K562 (cell line): ENCODE results near the gene HDAC1. TPM values are rescaled to one million over a fixed set of nuclear protein-coding genes. Genes with fewer than 3 reads are reported as not detected.

Experiments used
- BHLHE40 ChIP-seq: IDR thresholded peaks from 2 replicates; pipeline ENCODE4 v1.6.1; 2011; ENCODE audit warnings: low read length, improper control_type of control experiment
- CBX1 ChIP-seq: sonication (generic); IDR thresholded peaks from 2 replicates; pipeline ENCODE4 v1.6.1; 2016; ENCODE audit warnings: antibody characterized with exemption, low read depth, mild to moderate bottlenecking
- CTBP1 ChIP-seq: fragments of 450-650 bp; IDR thresholded peaks from 2 replicates; pipeline ENCODE4 v1.6.1; 2016; ENCODE audit warnings: borderline replicate concordance
- CXXC5 ChIP-seq: fragments of 250-450 bp; sonication (Bioruptor Pico); IDR thresholded peaks from 2 replicates; pipeline ENCODE4 v1.8.0; 2022; ENCODE audit warnings: inconsistent platforms, mild to moderate bottlenecking, moderate library complexity
- DPF2 ChIP-seq: fragments of 450-650 bp; IDR thresholded peaks from 2 replicates; pipeline ENCODE4 v1.6.1; 2016
- FOXM1 ChIP-seq, 2 experiments: fragments of 450-650 bp in 1 of 2; sonication (generic) in 1 of 2; formaldehyde crosslinking in 1 of 2; IDR thresholded peaks; 2 replicates each; pipeline versions ENCODE4 v1.6.1 to v1.9.0; 2017 to 2022; ENCODE audit warnings: low read depth in 2 of 2, mild to moderate bottlenecking in 2 of 2, missing genetic modification reagents in 1 of 2, moderate library complexity in 1 of 2
- IFI16 ChIP-seq: fragments of 250-450 bp; sonication (Bioruptor Pico); IDR thresholded peaks from 2 replicates; pipeline ENCODE4 v2.1.2; 2022; ENCODE audit warnings: mild to moderate bottlenecking, inconsistent platforms
- MAZ ChIP-seq, 2 experiments: fragments of 450-650 bp in 1 of 2; sonication (generic) in 1 of 2; formaldehyde crosslinking; IDR thresholded peaks in 1 of 2; conservative IDR thresholded peaks in 1 of 2; 2 replicates each; pipeline versions ENCODE4 v1.4.0 to v1.5.0; 2020; ENCODE audit warnings: mild to moderate bottlenecking in 1 of 2, missing genetic modification reagents in 1 of 2
- SRSF7 ChIP-seq: fragments of 200-400 bp; formaldehyde crosslinking; optimal IDR thresholded peaks from 2 replicates; pipeline ENCODE3; 2017; ENCODE audit warnings: mild to moderate bottlenecking, low read depth, low read length
- ZNF175 ChIP-seq: fragments of 200-800 bp; sonication (Bioruptor generic); IDR thresholded peaks from 2 replicates; pipeline ENCODE4 v1.6.1; 2016; ENCODE audit warnings: low read depth, mild to moderate bottlenecking, missing genetic modification characterization, missing compliant biosample characterization
- ZNF354B ChIP-seq: fragments of 250-450 bp; sonication (Bioruptor Pico); IDR thresholded peaks from 2 replicates; pipeline ENCODE4 v1.4.0; 2020
- ZNF57 ChIP-seq: fragments of 450-650 bp; formaldehyde crosslinking; IDR thresholded peaks from 2 replicates; pipeline ENCODE4 v1.4.0; 2020; ENCODE audit warnings: mild to moderate bottlenecking, moderate library complexity
- polyA plus RNA-seq, 8 experiments: library from polyadenylated mRNA; depleted of rRNA in 4 of 8; stranded (reverse) in 5 of 8; unstranded in 3 of 8; fragments of >200 nt; fragmentation: Nextera tagmentation in 2 of 8; fragmentation: Illumina TruSeq in 1 of 8; extraction: Ambion mirVana in 2 of 8; extraction: Trizol in 1 of 8; gene quantifications; 2 replicates each; pipeline versions ENCODE4 v1.2.1 to v1.2.3, GENCODE V29; 2011 to 2014; ENCODE audit warnings: inconsistent platforms in 1 of 8, missing spikeins in 1 of 8
- total RNA-seq, 7 experiments: library from RNA; depleted of rRNA in 6 of 7; stranded (reverse); fragments of >200 nt in 6 of 7; fragmentation: Illumina TruSeq in 2 of 7; extraction: Trizol in 2 of 7; gene quantifications; 2 replicates each; pipeline versions ENCODE4 v1.2.1 to v1.2.3, GENCODE V29; 2011 to 2021; ENCODE audit warnings: low replicate concordance in 1 of 7
- TF ChIP-seq, protein P1 (sequence below), 2 experiments: fragments of 450-650 bp in 1 of 2; sonication (generic) in 1 of 2; formaldehyde crosslinking in 1 of 2; IDR thresholded peaks in 1 of 2; conservative IDR thresholded peaks in 1 of 2; 2 replicates each; pipeline versions ENCODE4 v1.6.1 to v1.8.1; 2016 to 2023; ENCODE audit warnings: mild to moderate bottlenecking in 2 of 2, moderate library complexity in 2 of 2, inconsistent platforms in 1 of 2, missing genetic modification reagents in 1 of 2
- TF ChIP-seq, protein P2 (sequence below): sonication (generic); formaldehyde crosslinking; IDR thresholded peaks from 2 replicates; pipeline ENCODE4 v1.9.0; 2022; ENCODE audit warnings: mild to moderate bottlenecking, missing genetic modification reagents
- TF ChIP-seq, protein P3 (sequence below): fragments of 450-650 bp; IDR thresholded peaks from 2 replicates; pipeline ENCODE4 v1.6.1; 2017; ENCODE audit warnings: mild to moderate bottlenecking, moderate library complexity
- TF ChIP-seq, protein P4 (sequence below): sonication (generic); formaldehyde crosslinking; IDR thresholded peaks from 2 replicates; pipeline ENCODE4 v1.4.0; 2020; ENCODE audit warnings: mild to moderate bottlenecking, missing genetic modification reagents
- TF ChIP-seq, protein P5 (sequence below), 3 experiments: fragments of 200-800 bp in 1 of 3; fragments of 250-450 bp in 1 of 3; fragments of 450-650 bp in 1 of 3; sonication (Bioruptor Pico) in 1 of 3; sonication (Bioruptor generic) in 1 of 3; formaldehyde crosslinking in 1 of 3; IDR thresholded peaks; 2 replicates each; pipeline versions ENCODE4 v1.6.1 to v1.8.0; 2016 to 2022; ENCODE audit warnings: mild to moderate bottlenecking in 2 of 3, missing genetic modification characterization in 2 of 3, missing compliant biosample characterization in 1 of 3, moderate library complexity in 1 of 3

HDAC1 gene
- total and polyA plus RNA-seq, 9 of the 15 experiments (the other 6 are each of a cell fraction or from before 2014, with no cell fraction given), result 169 to 384 (median 193) TPM

DNA sequence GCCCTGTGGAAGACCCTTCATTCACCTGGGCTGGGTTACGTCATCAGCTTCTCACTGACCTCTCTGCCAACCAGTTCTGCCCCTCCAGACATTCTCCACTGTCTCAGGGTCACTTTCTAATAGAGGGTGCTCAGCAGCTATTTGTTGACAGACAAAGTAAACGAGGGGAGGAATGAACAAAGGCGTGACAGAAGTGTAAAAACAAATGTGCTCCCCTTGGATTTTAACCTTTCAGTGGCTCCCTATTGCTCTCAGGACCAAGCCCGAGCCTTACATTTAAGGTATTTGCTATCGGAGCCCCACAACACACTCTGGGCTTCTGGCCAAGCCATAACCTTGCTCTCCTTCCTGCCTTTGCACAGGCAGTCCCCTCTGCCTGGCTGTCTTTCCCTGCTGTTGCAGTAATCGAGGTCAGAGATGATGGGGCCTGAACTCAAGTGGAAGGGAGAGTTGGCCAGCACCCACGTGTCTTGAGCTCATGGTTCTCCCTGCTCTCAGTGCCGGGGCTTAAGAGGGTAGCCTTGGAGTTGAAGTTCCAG, 53.5 kb downstream of the HDAC1 start (continued):
- TF ChIP-seq, protein P1, sequence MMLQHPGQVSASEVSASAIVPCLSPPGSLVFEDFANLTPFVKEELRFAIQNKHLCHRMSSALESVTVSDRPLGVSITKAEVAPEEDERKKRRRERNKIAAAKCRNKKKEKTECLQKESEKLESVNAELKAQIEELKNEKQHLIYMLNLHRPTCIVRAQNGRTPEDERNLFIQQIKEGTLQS (IDR thresholded peaks at IDR 0.05), result peak; percentile 56
- TF ChIP-seq, protein P1 (CRISPR knock-in tag; conservative IDR thresholded peaks at IDR 0.05), result no peak
- no peak for TF ChIP-seq IFI16 (CRISPR knock-in tag)
- TF ChIP-seq ZNF354B (CRISPR knock-in tag), result no peak
- TF ChIP-seq FOXM1 (IDR thresholded peaks at IDR 0.05; ENCODE audit: low read depth), result no peak
- TF ChIP-seq FOXM1 (CRISPR knock-in tag; IDR thresholded peaks at IDR 0.05; ENCODE audit: low read depth), result no peak
- peak; percentile 41 for TF ChIP-seq BHLHE40
- no peak for TF ChIP-seq CBX1
- 0 out of 2 replicates have a peak, but pooled peaks have one; percentile 22 for TF ChIP-seq ZNF175 (CRISPR knock-in tag)
- TF ChIP-seq, protein P2, sequence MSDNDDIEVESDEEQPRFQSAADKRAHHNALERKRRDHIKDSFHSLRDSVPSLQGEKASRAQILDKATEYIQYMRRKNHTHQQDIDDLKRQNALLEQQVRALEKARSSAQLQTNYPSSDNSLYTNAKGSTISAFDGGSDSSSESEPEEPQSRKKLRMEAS, result 0 out of 2 replicates have a peak, but pooled peaks have one; percentile 4
- TF ChIP-seq, protein P3, sequence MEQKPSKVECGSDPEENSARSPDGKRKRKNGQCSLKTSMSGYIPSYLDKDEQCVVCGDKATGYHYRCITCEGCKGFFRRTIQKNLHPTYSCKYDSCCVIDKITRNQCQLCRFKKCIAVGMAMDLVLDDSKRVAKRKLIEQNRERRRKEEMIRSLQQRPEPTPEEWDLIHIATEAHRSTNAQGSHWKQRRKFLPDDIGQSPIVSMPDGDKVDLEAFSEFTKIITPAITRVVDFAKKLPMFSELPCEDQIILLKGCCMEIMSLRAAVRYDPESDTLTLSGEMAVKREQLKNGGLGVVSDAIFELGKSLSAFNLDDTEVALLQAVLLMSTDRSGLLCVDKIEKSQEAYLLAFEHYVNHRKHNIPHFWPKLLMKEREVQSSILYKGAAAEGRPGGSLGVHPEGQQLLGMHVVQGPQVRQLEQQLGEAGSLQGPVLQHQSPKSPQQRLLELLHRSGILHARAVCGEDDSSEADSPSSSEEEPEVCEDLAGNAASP, result no peak
- peak; percentile 48; the same call in 1 of the 2 replicates for TF ChIP-seq CXXC5 (CRISPR knock-in tag)
- peak; percentile 53; the same call in 1 of the 2 replicates for TF ChIP-seq CTBP1
- TF ChIP-seq MAZ (CRISPR knock-in tag; conservative IDR thresholded peaks at IDR 0.05 in 1 of 2, IDR thresholded peaks at IDR 0.05 in 1 of 2), result peak in 1 of 2 experiments; percentile 21; a peak in 1 of 4 replicates
- peak; percentile 57 for TF ChIP-seq DPF2
- no peak for TF ChIP-seq SRSF7
- TF ChIP-seq, protein P4, sequence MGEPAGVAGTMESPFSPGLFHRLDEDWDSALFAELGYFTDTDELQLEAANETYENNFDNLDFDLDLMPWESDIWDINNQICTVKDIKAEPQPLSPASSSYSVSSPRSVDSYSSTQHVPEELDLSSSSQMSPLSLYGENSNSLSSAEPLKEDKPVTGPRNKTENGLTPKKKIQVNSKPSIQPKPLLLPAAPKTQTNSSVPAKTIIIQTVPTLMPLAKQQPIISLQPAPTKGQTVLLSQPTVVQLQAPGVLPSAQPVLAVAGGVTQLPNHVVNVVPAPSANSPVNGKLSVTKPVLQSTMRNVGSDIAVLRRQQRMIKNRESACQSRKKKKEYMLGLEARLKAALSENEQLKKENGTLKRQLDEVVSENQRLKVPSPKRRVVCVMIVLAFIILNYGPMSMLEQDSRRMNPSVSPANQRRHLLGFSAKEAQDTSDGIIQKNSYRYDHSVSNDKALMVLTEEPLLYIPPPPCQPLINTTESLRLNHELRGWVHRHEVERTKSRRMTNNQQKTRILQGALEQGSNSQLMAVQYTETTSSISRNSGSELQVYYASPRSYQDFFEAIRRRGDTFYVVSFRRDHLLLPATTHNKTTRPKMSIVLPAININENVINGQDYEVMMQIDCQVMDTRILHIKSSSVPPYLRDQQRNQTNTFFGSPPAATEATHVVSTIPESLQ (CRISPR knock-in tag), result peak; percentile 74
- TF ChIP-seq ZNF57, result no peak
- TF ChIP-seq, protein P5, sequence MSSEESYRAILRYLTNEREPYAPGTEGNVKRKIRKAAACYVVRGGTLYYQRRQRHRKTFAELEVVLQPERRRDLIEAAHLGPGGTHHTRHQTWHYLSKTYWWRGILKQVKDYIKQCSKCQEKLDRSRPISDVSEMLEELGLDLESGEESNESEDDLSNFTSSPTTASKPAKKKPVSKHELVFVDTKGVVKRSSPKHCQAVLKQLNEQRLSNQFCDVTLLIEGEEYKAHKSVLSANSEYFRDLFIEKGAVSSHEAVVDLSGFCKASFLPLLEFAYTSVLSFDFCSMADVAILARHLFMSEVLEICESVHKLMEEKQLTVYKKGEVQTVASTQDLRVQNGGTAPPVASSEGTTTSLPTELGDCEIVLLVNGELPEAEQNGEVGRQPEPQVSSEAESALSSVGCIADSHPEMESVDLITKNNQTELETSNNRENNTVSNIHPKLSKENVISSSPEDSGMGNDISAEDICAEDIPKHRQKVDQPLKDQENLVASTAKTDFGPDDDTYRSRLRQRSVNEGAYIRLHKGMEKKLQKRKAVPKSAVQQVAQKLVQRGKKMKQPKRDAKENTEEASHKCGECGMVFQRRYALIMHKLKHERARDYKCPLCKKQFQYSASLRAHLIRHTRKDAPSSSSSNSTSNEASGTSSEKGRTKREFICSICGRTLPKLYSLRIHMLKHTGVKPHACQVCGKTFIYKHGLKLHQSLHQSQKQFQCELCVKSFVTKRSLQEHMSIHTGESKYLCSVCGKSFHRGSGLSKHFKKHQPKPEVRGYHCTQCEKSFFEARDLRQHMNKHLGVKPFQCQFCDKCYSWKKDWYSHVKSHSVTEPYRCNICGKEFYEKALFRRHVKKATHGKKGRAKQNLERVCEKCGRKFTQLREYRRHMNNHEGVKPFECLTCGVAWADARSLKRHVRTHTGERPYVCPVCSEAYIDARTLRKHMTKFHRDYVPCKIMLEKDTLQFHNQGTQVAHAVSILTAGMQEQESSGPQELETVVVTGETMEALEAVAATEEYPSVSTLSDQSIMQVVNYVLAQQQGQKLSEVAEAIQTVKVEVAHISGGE (CRISPR knock-in tag; IDR thresholded peaks at IDR 0.05), result 0 out of 6 replicates have a peak, but pooled peaks of 1 of the 3 experiments have one; percentile 54
